Endometrial microvascular endothelial cells (primary cell): ENCODE results near the gene REEP6. TPM values are rescaled to one million over a fixed set of nuclear protein-coding genes. Genes with fewer than 3 reads are reported as not detected.

ENCODE experiments used
- in situ Hi-C: cut with HindIII; loops from 2 replicates; pipeline ENCODE4 v1.10.0; 2017; ENCODE audit warnings: low sequenced_read_pairs, low pct_unique_long_range_greater_than_20kb; ENCODE audit errors: inconsistent ontology term
- total RNA-seq: library from RNA; depleted of rRNA; stranded (reverse); fragments of >200 nt; gene quantifications from one replicate; pipeline ENCODE4 v1.2.3, GENCODE V29; 2015; ENCODE audit errors: inconsistent ontology term

The REEP6 gene
- total RNA-seq, 1 donor from 2014 or later, result 1.9 TPM

DNA sequence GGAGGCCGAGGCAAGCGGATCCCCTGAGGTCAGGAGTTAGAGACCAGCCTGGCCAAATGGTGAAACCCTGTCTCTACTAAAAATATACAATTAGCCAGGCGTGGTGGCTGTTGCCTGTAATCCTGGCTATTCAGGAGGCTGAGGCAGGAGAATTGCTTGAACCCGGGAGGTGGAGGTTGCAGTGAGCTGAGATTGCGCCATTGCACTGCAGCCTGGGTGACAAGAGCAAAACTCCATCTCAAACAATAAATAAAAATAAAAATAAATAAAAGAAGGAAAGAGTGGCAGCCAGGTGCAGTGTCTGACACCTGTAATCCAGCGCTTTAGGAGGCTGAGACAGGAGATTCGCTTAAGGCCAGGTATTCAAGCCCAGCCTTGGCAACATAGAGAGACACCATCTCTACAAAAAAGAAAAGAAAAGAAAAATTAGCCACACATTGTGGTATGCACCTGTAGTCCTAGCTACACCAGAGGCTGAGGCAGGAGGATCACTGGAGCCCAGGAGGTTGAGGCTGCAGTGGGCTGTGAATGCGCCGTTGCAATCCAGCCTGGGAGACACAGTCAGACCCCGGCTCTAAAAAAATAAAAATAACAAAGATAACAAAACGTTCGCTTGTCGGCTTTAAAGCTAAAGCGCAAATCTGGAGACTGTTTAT is 11.6 kb downstream of the REEP6 start:
- in situ Hi-C loops, result no loop called here

DNA sequence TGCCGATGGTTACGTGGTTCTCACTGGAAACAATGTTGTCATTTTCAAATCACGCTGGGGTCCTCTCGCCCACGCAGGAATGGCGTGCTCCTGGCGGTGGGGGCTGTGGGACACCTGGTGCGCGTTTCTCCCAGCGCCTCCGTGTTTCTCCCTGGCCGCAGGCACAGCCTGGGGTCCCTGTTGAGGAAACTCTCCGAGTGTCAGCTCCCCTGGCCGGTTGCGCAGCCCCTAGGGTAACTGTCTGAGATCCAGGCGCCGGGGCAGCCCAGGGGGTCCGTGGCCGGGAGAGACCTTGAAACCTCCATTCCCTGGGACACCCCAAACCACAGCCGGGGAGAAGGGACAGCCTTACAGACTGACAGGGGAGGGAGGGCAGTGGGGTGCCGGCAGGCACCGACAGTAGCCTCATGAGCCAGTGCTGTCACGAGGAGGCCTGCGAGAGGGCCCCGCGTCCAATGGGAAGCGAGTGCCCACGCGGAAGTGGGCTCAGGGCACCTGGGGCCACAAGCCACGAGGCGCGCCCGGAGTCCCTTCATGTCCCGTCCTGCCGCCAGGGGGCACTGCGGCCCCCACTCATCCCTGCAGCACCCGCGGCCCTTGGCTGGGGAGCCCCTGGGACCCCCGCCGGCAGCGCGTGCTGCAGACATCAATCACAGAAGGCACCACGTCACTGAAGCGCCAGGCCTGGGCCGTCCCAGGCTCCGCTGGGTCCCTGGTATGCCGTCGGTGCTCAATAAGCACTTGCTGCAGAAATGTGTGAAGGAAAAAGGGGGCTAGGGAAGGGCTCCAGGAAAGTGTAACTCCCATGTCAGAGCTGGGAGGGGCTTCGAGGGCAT is 12.3 kb downstream of the REEP6 start:
- in situ Hi-C loops, result no loop called here

DNA sequence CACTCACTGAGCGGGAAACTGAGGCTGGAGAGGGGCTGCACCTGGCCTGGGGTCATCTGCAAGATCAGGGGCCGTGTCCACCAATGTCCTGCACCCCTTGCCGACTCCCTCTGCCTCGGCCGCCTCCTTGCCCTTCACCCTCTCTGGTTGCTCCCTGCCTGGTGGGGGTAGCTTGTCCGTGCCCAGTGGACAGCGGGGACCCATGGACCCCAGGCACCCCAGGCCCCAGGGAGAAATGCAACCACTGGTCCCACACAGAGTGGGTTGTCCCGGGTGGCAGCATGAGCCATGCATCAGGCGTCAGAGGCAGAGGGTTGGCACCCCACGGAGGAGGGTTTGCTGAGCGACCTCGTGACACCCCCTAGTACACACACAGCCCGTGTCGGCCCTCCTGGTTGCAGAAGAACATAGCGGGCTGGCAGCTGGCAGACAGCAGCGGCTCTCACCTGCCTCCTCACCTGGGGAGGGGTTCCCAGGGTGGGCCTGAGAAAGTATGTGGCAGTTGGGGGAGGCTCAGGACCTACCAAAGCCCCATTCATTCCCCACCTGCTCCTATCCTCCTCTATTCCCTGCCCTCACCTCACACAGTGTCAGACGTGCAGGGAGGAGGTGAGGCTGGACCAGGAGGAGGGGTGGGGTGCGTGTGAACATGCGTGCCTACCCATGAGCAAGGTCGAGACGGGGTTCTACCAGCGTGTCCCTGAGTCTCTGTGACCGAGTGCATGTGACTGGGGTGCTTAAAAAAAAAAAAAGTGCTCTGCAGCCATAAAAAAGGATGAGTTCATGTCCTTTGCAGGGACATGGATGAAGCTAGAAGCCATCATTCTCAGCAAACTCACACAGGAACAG is 13.2 kb downstream of the REEP6 start:
- in situ Hi-C loops, result no loop called here

DNA sequence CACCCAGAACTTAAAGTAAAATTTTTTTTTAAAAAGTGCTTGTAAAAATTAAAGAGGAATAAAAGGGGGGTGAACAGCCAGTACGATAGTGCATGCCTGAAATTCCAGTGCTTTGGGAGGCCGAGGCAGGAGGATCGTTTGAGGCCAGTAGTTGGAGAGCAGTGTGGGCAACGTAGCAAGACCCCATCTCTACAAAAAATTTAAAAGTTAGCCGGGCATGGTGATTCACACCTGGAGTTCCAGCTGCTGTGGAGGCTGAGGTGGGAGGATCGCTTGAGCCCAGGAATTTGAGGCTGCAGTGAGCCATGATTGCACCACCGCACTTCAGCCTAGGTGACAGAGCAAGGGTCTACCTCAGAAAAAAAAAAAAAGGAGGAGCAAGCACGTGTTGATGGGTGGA is 14.0 kb downstream of the REEP6 start:
- in situ Hi-C loops, result no loop called here

DNA sequence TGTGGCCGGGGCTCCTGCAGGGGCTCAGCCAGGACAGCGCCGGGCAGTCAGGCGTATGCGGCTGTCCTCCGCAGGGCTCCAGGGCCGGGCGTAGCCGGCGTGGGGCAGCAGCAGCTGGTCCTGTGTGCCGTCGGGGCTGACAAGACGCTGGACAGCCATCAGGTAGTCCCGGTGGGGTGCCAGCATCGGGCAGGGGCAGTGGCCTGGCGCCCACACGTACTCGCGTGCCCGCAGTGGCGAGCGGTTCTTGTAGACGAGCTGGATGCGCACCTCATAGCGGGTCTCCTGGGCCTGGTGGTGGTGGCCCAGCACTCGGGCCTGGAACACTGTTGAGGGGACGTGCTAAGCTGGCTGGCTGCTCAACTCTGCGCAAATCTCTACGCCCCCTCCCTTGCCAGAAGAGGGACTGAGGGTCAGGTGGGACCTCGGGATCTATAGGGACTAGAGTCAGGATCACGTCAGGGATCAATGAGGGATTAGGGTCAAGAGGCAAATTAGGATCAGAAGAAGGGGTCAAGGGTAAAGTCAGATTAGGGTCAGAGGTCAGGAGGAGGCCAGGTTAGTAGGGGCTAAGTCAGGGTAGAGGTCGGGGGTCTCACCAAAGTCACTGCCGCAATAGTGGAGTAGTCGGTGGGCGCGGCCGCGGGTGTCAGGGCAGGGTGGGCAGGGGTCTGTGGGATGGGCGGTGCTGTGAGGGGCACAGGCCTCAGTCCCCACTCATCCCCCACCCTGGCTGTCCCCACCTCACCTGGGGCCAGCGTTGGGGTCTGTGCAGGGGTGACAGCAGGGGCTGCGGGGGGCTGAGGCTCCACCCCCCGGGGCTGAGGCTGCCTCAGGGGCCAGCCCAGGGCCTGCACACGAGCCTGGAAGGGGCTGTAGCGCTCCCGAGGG is 15.3 kb downstream of the REEP6 start:
- in situ Hi-C loops, result no loop called here

DNA sequence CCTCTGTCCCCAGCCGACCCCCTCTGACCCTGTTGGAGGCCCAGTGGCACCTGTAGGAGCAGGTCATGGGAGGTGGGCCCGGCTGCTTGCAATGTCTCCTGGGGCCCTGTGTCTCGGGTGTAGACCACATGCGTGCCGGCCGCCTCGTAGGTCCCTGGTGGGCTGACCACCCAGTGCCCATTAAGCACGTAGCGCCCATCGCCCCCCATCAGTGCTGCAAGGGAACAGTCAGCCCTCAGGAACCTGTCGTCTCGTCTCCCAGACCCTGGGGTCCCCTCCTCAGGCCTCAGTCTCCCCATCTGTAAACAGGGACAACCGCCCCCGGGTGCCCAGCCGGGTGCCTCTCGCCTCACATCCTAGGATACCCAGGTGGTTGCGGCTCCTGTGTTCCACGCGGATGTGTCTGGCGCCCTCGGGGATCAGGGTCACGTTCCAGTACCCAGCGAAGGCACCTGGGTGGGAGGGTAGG is 16.2 kb downstream of the REEP6 start:
- in situ Hi-C loops, result no loop called here

DNA sequence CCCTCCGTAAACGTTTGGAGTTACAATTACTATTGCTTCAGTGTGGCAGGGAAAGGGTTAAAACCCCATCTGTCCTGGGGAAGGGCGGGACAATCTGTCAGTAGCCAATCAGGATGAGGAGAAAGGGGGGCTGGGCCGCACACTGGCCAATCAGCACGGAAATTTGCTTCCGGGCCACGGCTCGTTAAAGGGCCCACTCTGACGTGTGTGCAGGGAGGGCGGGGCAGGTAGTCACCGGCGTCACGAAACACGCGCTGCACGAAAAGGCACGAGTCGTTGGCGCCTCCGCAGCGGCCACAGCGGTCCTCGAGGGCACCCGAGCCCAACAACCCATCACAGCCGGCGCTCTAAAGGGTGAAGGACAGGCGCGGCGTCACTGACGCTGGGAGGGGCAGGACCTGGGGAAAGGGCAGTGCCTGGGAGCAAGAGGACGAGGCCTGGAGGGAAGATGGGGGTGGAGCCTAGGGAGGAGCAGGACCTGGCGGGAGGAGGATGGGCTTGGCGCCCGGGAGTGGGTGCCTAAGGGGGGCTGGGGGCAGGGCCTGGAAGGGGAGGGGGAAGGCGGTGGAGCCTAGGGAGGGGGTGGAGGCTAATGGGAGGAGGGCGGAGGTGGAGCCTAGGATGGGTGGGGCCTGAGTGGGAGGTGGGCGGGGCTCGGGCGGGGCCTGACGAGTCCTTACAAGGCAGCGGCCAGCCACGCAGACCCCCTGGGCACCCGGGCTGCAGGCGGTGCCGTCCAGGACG is 17.0 kb downstream of the REEP6 start:
- in situ Hi-C loops, result no loop called here

DNA sequence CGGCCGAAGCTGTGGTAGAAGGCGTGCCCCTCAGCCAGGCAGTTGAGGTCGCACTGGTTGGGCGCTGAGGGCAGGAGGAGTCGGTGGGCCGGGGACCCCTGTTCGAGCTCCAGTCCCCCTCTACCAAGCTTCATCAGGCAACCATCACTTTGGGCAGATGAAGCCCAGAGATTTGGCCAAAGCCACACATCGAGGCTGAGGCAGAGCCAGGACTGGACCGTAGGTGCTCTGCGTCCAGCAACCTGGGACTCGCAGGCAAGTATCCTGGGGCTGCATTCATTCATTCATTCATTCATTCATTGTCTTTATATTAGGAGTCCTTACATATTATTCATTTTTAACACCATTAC is 17.5 kb downstream of the REEP6 start:
- in situ Hi-C loops, result no loop called here

DNA sequence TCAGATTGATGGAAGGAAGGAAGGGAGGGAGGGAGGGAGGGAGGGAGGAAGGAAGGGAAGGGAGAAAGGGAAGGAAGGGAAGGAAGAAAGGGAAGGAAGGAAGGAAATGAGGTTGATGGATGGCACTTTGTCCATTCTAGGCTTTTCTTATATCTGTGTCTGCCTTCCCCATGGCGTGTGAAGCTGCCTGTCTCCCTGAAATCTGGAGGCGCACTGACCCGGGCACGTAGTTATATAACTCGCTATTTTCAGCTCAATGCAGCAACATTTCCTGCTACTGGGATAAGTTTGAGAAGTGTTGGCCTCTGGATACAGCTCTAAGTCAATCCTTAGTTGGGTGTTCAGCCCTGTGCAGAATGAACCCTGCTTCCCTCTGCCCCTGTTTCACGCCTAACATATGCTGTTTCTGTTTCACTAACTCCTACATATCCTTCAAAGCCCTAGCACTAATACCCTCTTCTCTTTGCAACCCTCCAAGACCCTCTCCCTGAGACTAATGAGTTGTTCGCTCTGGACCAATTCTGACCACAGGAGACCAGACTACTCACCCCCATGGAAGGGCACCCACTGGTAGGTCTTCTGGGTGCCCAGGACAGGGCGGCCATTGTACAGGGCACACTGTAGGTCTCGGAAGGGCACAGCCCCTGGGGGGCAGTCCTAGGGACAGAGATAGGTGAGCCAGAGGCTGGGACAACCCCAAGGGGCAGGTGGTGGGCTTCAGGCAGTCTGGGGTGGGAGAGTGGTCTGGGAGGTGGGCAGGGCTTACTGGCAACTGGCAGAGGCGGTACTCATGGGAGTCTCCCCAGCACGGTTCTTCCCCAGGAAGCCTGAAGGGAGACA is 18.8 kb downstream of the REEP6 start:
- in situ Hi-C loops, result no loop called here

DNA sequence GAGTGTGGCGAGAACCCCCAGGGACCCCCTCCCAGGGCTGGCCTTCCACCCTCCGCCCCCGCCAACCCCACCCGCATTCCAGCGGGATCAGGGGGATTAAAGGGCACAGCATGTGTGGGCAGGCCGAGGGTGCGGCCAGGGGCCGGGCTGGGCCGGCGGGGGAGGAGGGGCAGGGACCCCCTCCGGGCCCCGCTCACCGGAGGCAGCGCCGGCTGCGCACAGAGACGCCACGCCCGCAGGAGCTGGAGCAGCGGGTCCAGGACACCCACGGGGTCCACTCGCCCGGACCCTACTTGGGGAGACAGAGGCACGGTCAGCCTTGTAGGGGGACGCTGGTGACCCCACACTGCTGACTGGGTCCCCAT is 19.4 kb downstream of the REEP6 start:
- in situ Hi-C loops, result no loop called here

DNA sequence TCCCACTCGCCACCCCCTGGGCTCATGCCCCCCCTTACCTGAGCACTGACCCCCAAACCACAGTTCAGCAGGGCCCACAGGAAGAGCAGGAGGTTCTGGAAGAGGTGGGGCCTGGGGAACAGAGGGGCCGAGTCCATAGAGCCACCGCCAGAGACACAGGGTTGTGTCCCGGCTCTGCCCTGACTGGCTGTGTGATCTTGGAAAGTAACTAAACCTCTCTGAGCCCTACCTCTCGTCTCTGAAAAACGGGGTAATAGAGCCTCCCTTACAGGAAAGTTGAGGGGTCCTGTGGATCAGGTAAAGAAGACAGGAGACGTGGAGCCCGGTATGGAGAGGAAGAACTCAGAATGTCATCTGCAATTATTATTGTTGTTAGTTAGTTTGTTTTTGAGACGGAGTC is 19.8 kb downstream of the REEP6 start:
- in situ Hi-C loops, result no loop called here

DNA sequence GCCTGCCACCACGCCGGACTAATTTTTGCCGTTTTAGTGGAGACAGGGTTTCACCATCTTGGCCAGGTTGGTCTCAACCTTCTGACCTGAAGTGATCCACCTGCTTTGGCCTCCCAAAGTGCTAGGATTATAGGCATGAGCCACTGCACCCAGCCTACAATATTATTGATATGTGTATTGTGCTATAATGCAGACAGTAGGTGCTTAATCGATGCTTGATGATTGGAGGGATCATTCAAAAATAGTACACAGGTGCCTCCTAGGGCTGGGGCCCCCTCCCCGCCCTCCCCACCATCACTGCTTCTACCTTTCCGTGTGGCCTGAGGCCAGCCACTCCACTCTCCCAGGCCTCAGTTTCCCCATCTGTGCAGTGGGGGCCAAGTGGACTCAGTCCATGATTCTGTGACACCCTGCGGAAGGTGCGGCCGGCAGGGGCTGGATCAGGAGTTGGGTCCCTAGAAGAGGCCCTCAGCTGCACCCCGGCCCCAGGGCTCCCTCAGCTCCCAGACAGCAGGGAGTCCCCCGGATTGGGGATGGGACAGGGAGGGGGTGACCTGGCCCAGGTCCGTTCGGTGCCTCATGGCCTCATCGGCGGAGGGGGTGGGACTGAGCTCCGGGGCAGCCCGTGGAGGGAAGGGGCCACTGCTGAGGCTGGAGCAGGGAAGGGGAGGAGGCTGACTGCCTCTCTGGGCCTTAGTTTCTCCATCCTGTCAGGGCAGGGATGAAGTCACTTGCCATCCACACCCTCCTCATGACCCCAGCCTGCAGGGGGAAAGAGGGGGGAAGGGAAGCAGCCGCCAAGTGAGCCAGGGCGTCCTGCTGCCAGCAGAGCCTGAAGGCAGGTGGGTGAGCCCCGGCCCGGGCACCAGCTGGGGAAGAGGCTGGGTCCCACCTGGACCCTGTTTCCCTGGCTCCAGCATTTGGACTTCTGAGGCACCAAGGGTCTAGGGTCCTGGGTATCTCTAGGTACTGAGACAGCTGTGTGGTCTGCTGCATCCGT is 20.6 kb downstream of the REEP6 start:
- in situ Hi-C loops, result no loop called here

DNA sequence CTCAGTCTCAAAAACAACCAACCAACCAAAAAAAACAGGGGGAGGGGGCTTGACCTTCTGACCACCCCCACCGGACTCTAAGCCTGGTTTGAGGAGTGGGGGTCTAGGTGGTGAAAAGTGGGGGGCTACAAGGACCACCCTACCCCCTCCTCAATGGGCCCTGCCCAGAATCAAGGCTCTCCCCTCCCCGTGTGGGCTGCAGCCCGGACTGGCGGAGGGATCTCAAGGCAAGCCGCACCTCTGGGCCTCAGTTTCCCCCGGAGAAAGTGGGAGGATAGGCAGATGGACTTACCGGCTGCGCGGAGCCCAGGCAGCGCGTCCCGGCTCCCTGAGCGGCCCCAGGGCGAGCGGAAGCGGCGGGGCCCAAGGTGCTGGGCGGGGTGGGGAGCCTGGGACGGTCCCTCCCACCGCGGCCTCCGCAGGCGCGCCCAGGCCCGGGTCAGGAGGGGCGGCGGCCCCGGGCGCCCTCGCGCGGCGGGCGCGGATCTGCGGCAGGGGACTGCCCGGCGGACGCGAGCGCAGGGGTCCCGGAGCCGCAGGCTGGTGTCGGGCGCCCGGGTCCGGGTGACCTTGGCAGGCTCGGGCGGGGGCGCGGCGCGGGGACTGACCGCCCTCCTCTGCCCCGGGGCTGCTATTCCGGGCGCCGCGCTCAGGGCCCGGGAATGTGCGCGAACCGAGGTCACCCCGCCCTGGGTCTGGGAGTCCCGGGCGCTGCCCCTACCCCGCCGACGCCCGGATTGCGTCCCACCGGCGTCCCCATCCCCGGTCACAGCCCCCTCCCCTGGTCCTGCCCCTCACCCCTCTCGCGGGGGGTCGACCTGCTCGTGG is 21.9 kb downstream of the REEP6 start, which contains the start of gene ADAMTSL5:
ADAMTSL5 (minus strand) TSS at position 349 of the 828 bp plus-strand sequence. CDS start 2,076 bp downstream, outside the sequence.
- in situ Hi-C loops, result no loop called here

DNA sequence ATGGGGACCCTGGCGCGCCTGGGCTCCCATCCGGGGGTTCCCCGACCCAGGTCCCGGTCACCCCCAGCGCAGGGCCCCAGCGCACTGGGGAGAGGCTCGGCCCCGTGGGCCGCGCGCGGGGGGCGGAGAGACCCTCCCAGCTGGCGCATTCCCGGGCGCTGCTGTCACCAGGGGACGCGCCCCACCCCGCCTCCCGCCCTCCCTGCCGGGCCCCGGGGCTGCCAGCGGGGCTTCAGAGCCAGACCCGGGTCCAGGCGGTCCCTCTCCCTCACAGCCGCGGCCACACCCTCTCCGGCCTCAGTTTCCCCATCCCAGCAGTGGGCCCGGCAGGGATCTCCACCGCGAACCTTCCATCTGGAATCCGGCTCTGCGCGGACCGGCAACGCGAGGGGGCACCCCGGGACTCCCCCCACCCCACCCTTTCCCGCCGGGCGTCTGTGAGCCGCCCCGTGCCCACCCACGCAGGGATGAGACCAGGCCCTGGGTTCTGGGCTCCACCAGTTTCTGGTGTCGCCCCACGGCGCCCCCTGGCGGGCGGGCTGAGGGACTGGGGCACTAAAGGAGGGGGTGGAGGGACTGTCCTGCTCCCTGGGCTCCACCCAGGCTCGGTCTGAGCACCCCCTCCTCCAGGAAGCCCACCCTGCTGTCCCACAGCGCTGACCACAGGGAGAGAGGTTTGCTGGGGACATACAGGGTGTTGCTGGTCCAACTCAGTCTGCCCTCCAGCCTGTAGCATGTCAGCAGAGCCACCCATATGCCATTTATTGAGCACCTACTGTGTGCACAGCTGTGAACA is 22.7 kb downstream of the REEP6 start:
- in situ Hi-C loops, result no loop called here

DNA sequence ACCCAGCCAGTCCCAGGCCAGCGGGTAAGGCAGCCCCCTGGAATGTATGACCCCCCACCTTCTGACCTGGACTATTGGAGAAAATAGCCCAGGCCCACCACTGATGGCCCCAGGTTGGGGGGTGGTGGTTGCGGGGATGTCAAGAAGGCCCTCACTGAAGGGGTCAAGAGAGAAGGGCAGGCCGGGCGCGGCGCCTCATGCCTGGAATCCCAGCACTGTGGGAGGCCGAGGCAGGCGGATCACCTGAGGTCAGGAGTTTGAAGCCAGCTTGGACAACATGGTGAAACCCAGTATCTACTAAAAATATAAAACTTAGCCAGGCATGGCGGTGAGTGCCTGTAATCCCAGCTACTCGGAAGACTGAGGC is 23.3 kb downstream of the REEP6 start:
- in situ Hi-C loops, result no loop called here
